HG03103 (cell line): ENCODE measurements around the gene ZMYND8.
"Not testable (repeated sequence)": the region's sequence is repeated elsewhere in the genome, so short reads cannot be mapped to it uniquely, and the experiment has no call there.

ENCODE experiments used
- ATAC-seq: cut with Tn5 transposase; IDR thresholded peaks from one replicate; pipeline ENCODE4 v1.9.1; 2021; ENCODE audit warnings: low read depth; ENCODE audit not compliant: unreplicated experiment

The ZMYND8 gene

GRCh38 chr20:47290666-47291430 is 65.7 kb downstream of the ZMYND8 start:
- ATAC-seq, result no peak

GRCh38 chr20:47290008-47290407 is 66.5 kb downstream of the ZMYND8 start:
- no peak for ATAC-seq

GRCh38 chr20:47289096-47289495 is 67.4 kb downstream of the ZMYND8 start:
- ATAC-seq, result no peak

GRCh38 chr20:47288530-47288929 is 68.0 kb downstream of the ZMYND8 start:
- ATAC-seq, result not testable (repeated sequence)

- ATAC-seq, result no peak
These were observed 68.8 kb downstream of the ZMYND8 start for GRCh38 chr20:47287609-47288144.

- no peak for ATAC-seq
These were observed 69.8 kb downstream of the ZMYND8 start for GRCh38 chr20:47286681-47287080.

GRCh38 chr20:47285189-47285588 is 71.3 kb downstream of the ZMYND8 start:
- ATAC-seq, result no peak

- no peak for ATAC-seq
These were observed 72.1 kb downstream of the ZMYND8 start for GRCh38 chr20:47284373-47284772.

- no peak for ATAC-seq
These were observed 73.1 kb downstream of the ZMYND8 start for GRCh38 chr20:47283411-47283810.

GRCh38 chr20:47282864-47283263 is 73.6 kb downstream of the ZMYND8 start:
- ATAC-seq, result no peak

GRCh38 chr20:47281376-47281775 is 75.1 kb downstream of the ZMYND8 start:
- no peak for ATAC-seq

GRCh38 chr20:47280668-47281067 is 75.8 kb downstream of the ZMYND8 start:
- ATAC-seq, result no peak

GRCh38 chr20:47280228-47280627 is 76.3 kb downstream of the ZMYND8 start:
- ATAC-seq, result no peak

GRCh38 chr20:47278907-47279348 is 77.6 kb downstream of the ZMYND8 start:
- ATAC-seq, result no peak

- not testable (repeated sequence) for ATAC-seq
These were observed 79.0 kb downstream of the ZMYND8 start for GRCh38 chr20:47277535-47277872.

GRCh38 chr20:47276851-47277534 is 79.5 kb downstream of the ZMYND8 start:
- no peak for ATAC-seq

- no peak for ATAC-seq
These were observed 80.2 kb downstream of the ZMYND8 start for GRCh38 chr20:47276251-47276650.

GRCh38 chr20:47275548-47275947 is 81.0 kb downstream of the ZMYND8 start:
- ATAC-seq, result no peak

- peak; percentile 87 for ATAC-seq
These were observed 81.9 kb downstream of the ZMYND8 start for GRCh38 chr20:47274401-47275108.

- no peak for ATAC-seq
These were observed 82.8 kb downstream of the ZMYND8 start for GRCh38 chr20:47273591-47274235.
